HG03108 (cell line): ENCODE measurements around the gene LHPP.

ENCODE experiments used
- ATAC-seq: cut with Tn5 transposase; IDR thresholded peaks from one replicate; pipeline ENCODE4 v1.9.1; 2021; ENCODE audit warnings: moderate library complexity; ENCODE audit not compliant: unreplicated experiment

The LHPP gene

GRCh38 chr10:124552691-124553276 is 91.2 kb downstream of the LHPP start:
- no peak for ATAC-seq

- ATAC-seq = no peak
These were observed 92.6 kb downstream of the LHPP start for GRCh38 chr10:124554085-124554858.

GRCh38 chr10:124557167-124557566 is 95.5 kb downstream of the LHPP start:
- ATAC-seq = no peak

- no peak for ATAC-seq
These were observed 96.2 kb downstream of the LHPP start for GRCh38 chr10:124557648-124558338.

- no peak for ATAC-seq
These were observed 97.0 kb downstream of the LHPP start for GRCh38 chr10:124558339-124559321.

GRCh38 chr10:124559372-124560132 is 97.9 kb downstream of the LHPP start:
- no peak for ATAC-seq

GRCh38 chr10:124560377-124561105 is 98.9 kb downstream of the LHPP start:
- no peak for ATAC-seq

- ATAC-seq = no peak
These were observed 99.6 kb downstream of the LHPP start for GRCh38 chr10:124561206-124561605.

GRCh38 chr10:124562425-124563060 is 100.9 kb downstream of the LHPP start:
- ATAC-seq = no peak

GRCh38 chr10:124563320-124564040 is 101.9 kb downstream of the LHPP start:
- ATAC-seq = no peak

GRCh38 chr10:124564881-124565280 is 103.3 kb downstream of the LHPP start:
- ATAC-seq = no peak

- no peak for ATAC-seq
These were observed 104.1 kb downstream of the LHPP start for GRCh38 chr10:124565565-124566221.

- no peak for ATAC-seq
These were observed 104.7 kb downstream of the LHPP start for GRCh38 chr10:124566222-124566888.

- no peak for ATAC-seq
These were observed 105.6 kb downstream of the LHPP start for GRCh38 chr10:124566981-124567835.

GRCh38 chr10:124568339-124568738 is 106.7 kb downstream of the LHPP start:
- no peak for ATAC-seq

GRCh38 chr10:124568848-124569622 is 107.4 kb downstream of the LHPP start:
- ATAC-seq = no peak
